Measurements from ENCODE around the gene AOAH. TPM values are rescaled to one million over a fixed set of nuclear protein-coding genes. Genes with fewer than 3 reads are reported as not detected.

The AOAH gene
- total and polyA plus RNA-seq, 9 of the 15 experiments (the other 6 are each of a cell fraction or from before 2014, with no cell fraction given): not detected

GRCh38 chr7:36683695-36684357 is 40.5 kb downstream of the AOAH start (continued):
- no peak for TF ChIP-seq ZNF121 (CRISPR knock-in tag; conservative IDR thresholded peaks at IDR 0.05)
- no peak for TF ChIP-seq PHTF2 (CRISPR knock-in tag; IDR thresholded peaks at IDR 0.05)
- no peak for TF ChIP-seq CBFB (CRISPR knock-in tag; IDR thresholded peaks at IDR 0.05)
- no peak for TF ChIP-seq CCNT2 (IDR thresholded peaks at IDR 0.05; ENCODE audit: borderline replicate concordance, extremely low read depth, insufficient read length, low read depth, low read length)
- TF ChIP-seq CHD2 (IDR thresholded peaks at IDR 0.05; ENCODE audit: low read depth, low read length): no peak
- TF ChIP-seq ILK (tag; IDR thresholded peaks at IDR 0.05; ENCODE audit: borderline replicate concordance, low read depth): no peak
- TF ChIP-seq SMARCE1 (IDR thresholded peaks at IDR 0.05): no peak
- TF ChIP-seq THRAP3 (IDR thresholded peaks at IDR 0.05; ENCODE audit: borderline replicate concordance): no peak
- TF ChIP-seq BRCA1 (IDR thresholded peaks at IDR 0.05): no peak
- TF ChIP-seq BRCA1 (CRISPR knock-in tag; IDR thresholded peaks at IDR 0.05): no peak
- TF ChIP-seq FOXO4 (CRISPR knock-in tag; IDR thresholded peaks at IDR 0.05): no peak
- no peak for TF ChIP-seq TAF7 (tag; IDR thresholded peaks at IDR 0.05)
- no peak for TF ChIP-seq HMG20A (CRISPR knock-in tag; conservative IDR thresholded peaks at IDR 0.05)
